GM19023 (cell line): ENCODE data around the gene NRXN2.

Experiments used
- ATAC-seq: cut with Tn5 transposase; IDR thresholded peaks from one replicate; pipeline ENCODE4 v1.9.1; 2021; ENCODE audit warnings: mild to moderate bottlenecking, moderate library complexity; ENCODE audit not compliant: unreplicated experiment

Gene NRXN2

GRCh38 chr11:64722141-64723065, 594 bp downstream of the NRXN2 start:
- no peak for ATAC-seq

DNA sequence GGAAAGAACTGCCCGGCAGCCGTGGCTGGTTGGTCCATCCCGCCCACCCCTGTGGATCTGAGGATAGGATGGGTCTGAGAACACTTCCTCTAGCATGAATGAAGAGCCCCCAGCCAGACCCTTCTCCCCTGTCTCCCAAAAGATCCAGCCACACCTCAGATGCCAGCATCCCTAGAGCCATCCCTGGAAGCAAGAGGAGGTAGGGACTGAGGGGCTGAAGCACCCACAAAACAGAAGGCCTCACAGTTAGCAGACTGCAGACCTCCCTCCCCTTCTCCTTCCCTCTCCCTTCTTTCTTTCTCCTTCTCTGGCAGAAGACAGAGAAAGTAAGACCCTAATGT, 1.7 kb downstream of the NRXN2 start:
- ATAC-seq: no peak

DNA sequence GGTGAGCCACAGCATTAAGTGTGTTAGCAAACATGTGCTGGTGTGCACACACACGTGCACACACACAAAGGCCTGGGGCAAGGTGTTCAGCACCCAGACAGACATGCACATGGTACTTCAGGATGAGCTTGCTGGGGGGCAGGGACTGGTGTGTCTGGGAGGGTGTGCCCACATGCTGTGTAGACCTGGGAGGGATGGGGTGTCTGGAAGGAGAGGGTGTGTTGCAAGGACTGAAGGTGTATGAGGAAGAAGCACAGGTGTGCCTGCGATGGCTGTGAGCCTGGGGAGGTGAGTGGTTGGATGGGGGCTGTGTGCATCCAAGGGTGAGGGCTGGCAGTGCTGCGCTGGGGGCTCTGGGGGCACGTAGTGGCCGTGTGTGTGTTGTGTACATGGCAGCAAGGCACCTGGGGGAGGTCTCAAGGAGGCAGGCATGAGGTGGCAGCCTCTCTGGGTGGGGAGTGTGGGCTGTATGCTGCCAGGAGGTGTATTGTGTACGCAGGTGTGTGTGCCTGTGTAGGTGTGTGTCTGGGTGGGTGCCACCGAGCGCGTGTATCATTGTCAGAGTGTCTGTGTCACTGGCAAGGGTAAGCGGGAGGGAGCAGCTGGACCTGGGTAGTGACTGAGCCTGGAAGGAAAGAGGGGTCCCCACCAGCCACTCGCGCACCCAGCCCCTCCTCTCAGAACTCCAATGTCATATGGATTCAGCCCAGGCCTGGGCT, 2.2 kb downstream of the NRXN2 start:
- ATAC-seq: no peak

DNA sequence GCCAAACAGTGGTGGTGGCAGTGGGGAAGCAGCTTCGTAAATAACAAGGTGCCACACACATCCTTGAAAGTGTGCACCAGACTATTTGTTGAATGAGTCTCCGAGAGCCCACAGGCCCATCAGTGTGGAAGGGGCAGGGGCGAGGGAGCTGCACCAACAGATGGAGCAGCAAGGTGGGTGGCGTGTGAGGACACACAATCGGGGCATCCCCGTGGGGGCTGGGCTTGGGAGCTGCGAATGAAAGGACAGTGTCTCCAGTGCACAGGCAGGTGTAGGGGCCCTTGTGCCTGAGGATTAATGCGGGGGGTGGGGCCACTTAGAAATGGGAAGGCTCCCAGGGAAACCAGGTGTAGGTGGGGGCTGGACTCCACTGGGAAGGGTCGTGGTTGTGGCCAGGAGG, 2.8 kb downstream of the NRXN2 start:
- ATAC-seq: no peak

DNA sequence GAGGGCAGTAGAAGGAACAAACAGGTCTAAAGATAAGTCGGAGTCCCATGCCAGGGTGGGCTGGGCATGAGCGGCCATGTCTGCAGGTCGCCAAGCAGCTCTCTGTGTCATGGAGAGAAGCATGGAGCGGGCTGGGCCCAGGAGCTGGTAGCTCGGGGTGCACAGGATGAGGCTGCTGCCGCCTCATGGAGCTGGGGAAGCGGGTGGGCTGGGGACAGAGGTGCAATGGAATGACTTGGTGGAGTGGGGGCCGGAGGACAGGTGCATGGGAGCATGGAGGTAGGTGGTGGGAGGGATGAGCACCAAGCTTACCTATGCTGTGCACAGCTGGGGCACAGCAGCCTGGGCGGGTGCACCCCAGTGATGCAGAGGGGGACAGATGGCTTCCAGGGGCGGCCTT, 3.6 kb downstream of the NRXN2 start:
- ATAC-seq: no peak

GRCh38 chr11:64718780-64719124, 4.2 kb downstream of the NRXN2 start:
- no peak for ATAC-seq

GRCh38 chr11:64718084-64718779, 4.8 kb downstream of the NRXN2 start:
- no peak for ATAC-seq

DNA sequence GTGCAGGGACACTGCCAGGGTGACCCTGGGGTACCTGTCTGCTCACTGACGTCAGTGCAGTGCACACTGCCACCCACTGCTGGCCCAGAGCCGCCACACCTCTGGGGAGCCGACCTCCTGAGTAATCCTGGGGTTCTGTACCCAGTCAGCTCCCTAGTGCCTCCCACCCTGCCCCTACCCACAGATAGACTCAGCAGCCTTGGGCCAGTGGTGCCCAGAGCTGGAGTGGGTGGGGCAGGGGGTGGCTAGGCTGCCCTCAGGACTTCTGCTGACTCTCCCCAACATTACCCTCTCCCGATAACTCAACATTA, 5.8 kb downstream of the NRXN2 start:
- no peak for ATAC-seq

DNA sequence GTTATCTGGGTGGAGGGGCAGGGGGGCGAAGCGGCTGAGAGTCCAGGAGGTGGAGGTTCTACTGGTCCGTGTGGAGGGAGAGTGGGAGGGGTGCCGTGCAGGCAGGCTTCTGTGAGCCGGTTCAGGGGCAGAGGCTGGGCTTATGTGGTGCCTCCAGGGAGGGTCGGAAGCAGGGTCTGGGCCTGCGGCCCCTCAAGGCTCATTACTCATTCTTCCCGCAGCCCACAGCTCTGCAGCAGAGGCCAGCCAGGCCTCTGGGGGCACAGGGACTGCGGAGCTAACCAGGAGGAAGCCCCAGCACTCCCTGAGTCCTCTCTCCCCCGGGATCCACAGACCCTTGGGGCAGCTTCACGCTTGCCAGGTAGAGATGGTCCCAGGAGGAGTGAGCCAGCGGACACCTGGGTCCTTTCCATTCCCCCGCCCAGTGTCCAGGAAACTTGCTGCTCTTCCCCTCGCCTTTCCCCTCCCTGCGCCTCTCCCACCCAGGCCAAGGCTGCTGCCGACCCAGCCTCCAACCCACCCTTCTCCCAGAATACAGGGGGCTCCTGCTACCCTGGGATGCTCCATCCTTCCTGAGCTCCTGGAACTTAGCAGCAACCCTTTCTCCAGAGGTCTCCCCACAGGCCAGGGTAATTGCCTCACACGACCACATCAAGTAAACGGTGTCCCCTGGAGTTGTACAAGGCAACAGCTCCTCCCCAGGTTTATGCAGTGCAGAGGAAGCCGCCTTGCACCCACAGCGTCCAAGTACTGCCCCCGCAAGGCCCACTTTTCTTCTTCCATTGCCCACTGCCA, 6.3 kb downstream of the NRXN2 start:
- no peak for ATAC-seq

- no peak for ATAC-seq
Observed at GRCh38 chr11:64715756-64716472, 7.1 kb downstream of the NRXN2 start.

GRCh38 chr11:64715110-64715509, 7.9 kb downstream of the NRXN2 start:
- ATAC-seq: no peak

GRCh38 chr11:64714666-64715065, 8.3 kb downstream of the NRXN2 start:
- ATAC-seq: no peak

GRCh38 chr11:64713781-64714363, 9.1 kb downstream of the NRXN2 start:
- no peak for ATAC-seq

- ATAC-seq: no peak
Observed at GRCh38 chr11:64713016-64713707, 9.8 kb downstream of the NRXN2 start.

DNA sequence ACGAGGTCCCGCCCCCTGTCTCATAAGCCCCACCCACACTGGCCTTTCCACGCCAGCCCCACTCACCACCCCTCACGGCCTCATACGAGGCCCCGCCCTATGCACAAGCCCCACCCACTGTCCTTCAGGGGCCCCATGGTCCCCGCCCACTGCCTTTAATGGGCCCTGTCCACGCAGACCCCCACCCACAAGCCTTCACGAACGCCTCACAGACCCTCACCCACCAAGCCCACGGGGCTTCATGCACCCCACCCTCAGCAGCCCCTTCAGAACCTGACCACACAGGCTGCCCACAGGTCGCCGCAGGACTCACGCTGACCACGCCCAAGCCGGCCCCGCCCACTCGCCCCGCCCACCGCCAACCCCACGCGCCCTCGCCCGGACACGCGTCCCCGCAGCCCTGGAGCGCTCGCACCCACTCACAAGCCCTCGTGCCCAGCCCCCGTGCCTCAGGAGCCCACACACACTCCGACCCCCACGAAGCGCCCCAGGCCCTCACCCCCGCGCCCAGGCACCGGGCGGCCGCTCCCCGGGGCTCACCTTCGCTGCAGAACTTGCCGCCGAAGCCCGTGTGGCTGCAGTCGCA, 10.5 kb downstream of the NRXN2 start:
- ATAC-seq: no peak

GRCh38 chr11:64711956-64712362, 11.0 kb downstream of the NRXN2 start:
- ATAC-seq: no peak

DNA sequence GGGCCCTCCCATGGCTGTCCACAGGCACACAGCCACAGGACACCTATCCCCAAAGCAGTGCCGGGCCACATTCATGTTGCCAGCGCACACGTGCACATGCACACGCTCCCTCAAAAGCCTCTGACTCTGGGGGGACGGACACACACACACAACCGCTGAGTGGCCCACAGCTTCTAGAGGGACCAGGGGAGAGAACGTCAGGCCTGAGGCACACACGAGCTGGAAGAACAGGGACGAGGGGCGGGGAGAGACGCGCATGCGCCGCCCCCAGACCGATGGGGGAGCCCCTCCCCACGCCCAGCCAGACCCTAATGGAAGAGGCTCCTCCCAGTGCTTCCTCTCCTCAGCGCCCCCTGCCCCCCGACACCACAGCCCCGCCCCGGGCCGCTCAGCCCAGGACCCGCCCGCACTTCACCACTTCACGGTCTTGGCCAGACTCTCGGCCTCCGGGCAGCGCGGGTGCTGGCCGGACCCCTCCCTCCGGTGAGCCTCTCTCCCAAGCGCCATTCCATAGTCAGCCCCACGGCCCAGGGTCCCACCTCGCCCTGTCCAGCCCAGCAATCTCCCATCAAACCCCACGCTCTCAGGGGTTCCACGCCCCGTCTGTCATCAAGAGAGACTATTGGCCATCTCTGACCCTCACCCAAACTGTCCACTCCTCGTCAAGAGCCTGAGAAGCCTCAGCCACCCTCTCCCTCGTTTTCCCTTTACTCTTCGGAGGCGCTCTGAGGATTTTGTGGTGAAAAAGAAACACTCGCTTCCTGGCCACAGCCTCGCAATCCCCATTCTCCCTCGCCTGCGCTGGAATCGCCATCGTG, 11.7 kb downstream of the NRXN2 start:
- no peak for ATAC-seq

- no peak for ATAC-seq
Observed at GRCh38 chr11:64710418-64711137, 12.4 kb downstream of the NRXN2 start.
